Gastroesophageal sphincter (tissue), 3 donors: ENCODE data around the gene CCDC86.

Experiments used
- CTCF ChIP-seq, 4 experiments: fragments of 200-600 bp in 2 of 4; fragments of 450-650 bp in 2 of 4; sonication (generic) in 1 of 4; IDR thresholded peaks; one replicate each; pipeline ENCODE4 v1.5.1; 2017 to 2019; ENCODE audit warnings: antibody characterized with exemption in 4 of 4, mild to moderate bottlenecking in 2 of 4, moderate library complexity in 2 of 4
- EP300 ChIP-seq: sonication (generic); formaldehyde crosslinking; IDR thresholded peaks from one replicate; pipeline ENCODE4 v1.6.1; 2017; ENCODE audit warnings: antibody characterized with exemption, mild to moderate bottlenecking
- POLR2A ChIP-seq, 2 donors: fragments of 450-650 bp; IDR thresholded peaks; one replicate each; pipeline ENCODE4 v1.6.1; 2017; ENCODE audit warnings: antibody characterized with exemption in 2 of 2, mild to moderate bottlenecking in 2 of 2, moderate library complexity in 1 of 2
- POLR2AphosphoS5 ChIP-seq: sonication (generic); formaldehyde crosslinking; IDR thresholded peaks from one replicate; pipeline ENCODE4 v1.6.1; 2017; ENCODE audit warnings: antibody characterized with exemption

DNA sequence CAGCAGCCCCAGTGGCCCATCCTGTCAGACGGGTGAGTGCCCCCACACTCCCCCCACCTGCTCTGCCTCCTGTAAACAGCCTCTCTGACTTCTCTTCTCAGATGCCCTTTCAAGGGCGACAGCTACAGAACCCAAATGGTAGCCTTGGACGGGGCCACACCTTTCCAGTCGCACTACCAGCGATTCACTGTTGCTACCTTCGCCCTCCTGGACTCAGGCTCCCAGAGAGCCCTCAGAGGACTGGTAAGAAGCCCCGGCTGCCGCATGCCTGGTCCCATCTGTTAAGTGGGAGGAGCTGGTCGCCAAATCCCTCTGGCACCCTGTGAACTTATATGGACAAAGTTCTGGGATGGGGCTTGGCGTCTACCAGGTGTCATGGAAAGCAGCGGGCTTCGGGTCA, 31.6 kb downstream of the CCDC86 start:
- no peak for TF ChIP-seq CTCF (IDR thresholded peaks at IDR 0.05)
- no peak for TF ChIP-seq POLR2A (IDR thresholded peaks at IDR 0.05)
- no peak for TF ChIP-seq POLR2AphosphoS5
- no peak for TF ChIP-seq EP300
